Measurements from ENCODE around the gene KLK2. TPM values are rescaled to one million over a fixed set of nuclear protein-coding genes. Genes with fewer than 3 reads are reported as not detected.

Gene KLK2
- total and polyA plus RNA-seq, 10 donors, result 0.37 to 1.2 (median 0.65) TPM; not detected in 5

DNA sequence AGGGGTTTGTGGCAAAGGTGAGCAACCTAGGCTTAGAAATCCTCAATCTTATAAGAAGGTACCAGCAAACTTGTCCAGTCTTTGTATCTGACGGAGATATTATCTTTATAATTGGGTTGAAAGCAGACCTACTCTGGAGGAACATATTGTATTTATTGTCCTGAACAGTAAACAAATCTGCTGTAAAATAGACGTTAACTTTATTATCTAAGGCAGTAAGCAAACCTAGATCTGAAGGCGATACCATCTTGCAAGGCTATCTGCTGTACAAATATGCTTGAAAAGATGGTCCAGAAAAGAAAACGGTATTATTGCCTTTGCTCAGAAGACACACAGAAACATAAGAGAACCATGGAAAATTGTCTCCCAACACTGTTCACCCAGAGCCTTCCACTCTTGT, 3.8 kb upstream of the KLK2 start:
- Histone ChIP-seq H3K4me1 (no peaks in the 10 kb centered on the region), H3K27ac (no peak overlapping the region), H3K27me3 (replicated peaks in 1 of 7) (peaks cover 0 to 81% (median 0%) of the 10 kb centered on the region in 7 donors), H3K4me3 (no peak overlapping the region), H3K9me3 (no peaks in the 10 kb centered on the region), H3K36me3 (no peaks in the 10 kb centered on the region)
- WGBS, 5 donors, result 85 to 88% (median 87%) methylated on average over 4 of the region's 4 CpGs
- intact Hi-C loops (cut with DNase I; ENCODE audit: low total_unique reads), result no loop called here
- TF ChIP-seq POLR2AphosphoS5 (IDR thresholded peaks at IDR 0.05) (no peak), POLR2A (IDR thresholded peaks at IDR 0.05) (no peak)
- TF ChIP-seq, protein P1, sequence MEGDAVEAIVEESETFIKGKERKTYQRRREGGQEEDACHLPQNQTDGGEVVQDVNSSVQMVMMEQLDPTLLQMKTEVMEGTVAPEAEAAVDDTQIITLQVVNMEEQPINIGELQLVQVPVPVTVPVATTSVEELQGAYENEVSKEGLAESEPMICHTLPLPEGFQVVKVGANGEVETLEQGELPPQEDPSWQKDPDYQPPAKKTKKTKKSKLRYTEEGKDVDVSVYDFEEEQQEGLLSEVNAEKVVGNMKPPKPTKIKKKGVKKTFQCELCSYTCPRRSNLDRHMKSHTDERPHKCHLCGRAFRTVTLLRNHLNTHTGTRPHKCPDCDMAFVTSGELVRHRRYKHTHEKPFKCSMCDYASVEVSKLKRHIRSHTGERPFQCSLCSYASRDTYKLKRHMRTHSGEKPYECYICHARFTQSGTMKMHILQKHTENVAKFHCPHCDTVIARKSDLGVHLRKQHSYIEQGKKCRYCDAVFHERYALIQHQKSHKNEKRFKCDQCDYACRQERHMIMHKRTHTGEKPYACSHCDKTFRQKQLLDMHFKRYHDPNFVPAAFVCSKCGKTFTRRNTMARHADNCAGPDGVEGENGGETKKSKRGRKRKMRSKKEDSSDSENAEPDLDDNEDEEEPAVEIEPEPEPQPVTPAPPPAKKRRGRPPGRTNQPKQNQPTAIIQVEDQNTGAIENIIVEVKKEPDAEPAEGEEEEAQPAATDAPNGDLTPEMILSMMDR (IDR thresholded peaks at IDR 0.05 in 8 of 11, conservative IDR thresholded peaks at IDR 0.05 in 3 of 11), result no peak
- no peak for DNase-seq

DNA sequence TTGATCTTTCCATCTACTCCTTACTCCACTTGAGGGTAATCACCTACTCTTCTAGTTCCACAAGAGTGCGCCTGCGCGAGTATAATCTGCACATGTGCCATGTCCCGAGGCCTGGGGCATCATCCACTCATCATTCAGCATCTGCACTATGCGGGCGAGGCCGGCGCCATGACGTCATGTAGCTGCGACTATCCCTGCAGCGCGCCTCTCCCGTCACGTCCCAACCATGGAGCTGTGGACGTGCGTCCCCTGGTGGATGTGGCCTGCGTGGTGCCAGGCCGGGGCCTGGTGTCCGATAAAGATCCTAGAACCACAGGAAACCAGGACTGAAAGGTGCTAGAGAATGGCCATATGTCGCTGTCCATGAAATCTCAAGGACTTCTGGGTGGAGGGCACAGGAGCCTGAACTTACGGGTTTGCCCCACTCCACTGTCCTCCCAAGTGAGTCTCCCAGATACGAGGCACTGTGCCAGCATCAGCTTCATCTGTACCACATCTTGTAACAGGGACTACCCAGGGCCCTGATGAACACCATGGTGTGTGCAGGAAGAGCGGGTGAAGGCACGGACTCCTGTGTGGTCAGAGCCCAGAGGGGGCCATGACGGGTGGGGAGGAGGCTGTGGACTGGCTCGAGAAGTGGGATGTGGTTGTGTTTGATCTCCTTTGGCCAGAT, 2.7 kb upstream of the KLK2 start:
- no peak overlapping the region for H3K4me3 ChIP-seq
- intact Hi-C loops (cut with DNase I; ENCODE audit: low total_unique reads), result no loop called here
- no peak for DNase-seq
- peaks cover 0 to 89% (median 0%) of the 10 kb centered on the region in 7 donors for H3K27me3 ChIP-seq (replicated peaks in 1 of 7)
- no peaks in the 10 kb centered on the region for H3K36me3 ChIP-seq
- no peaks in the 10 kb centered on the region for H3K4me1 ChIP-seq
- H3K9me3 ChIP-seq, result no peaks in the 10 kb centered on the region
- WGBS, 5 donors, result 55 to 73% (median 65%) methylated on average over 22 to 26 of the region's 26 CpGs
- no peak overlapping the region for H3K27ac ChIP-seq
- TF ChIP-seq POLR2AphosphoS5 (IDR thresholded peaks at IDR 0.05), result no peak
- TF ChIP-seq POLR2A (IDR thresholded peaks at IDR 0.05), result no peak
- TF ChIP-seq, protein P1 (IDR thresholded peaks at IDR 0.05 in 8 of 11, conservative IDR thresholded peaks at IDR 0.05 in 3 of 11), result no peak

DNA sequence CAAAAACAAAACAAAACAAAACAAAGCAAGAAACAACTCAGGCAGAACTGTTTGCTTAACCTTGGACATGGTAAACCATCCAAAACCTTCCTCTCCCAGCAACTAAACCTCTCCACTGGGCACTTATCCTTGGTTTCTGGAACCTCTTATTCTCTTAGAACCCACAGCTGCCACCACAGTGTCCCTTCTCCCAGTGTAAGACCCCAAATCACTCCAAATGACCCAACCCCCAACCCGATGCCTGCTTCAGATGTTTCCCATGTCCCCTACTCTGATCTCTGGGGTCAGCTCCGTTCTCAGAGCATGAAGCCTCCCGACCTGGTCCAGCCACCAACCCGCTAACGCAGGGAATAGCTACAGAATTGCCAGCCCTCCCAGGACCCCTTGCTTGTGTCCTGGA, 972 bp downstream of the KLK2 start:
- H3K4me3 ChIP-seq, result no peak overlapping the region
- no peaks in the 10 kb centered on the region for H3K9me3 ChIP-seq
- TF ChIP-seq POLR2AphosphoS5 (IDR thresholded peaks at IDR 0.05) (no peak), POLR2A (IDR thresholded peaks at IDR 0.05) (no peak)
- TF ChIP-seq, protein P1 (IDR thresholded peaks at IDR 0.05 in 8 of 11, conservative IDR thresholded peaks at IDR 0.05 in 3 of 11), result no peak
- 66 to 78% (median 72%) methylated on average over 5 of the region's 5 CpGs for WGBS, 5 donors
- peaks cover 0 to 97% (median 0%) of the 10 kb centered on the region in 7 donors for H3K27me3 ChIP-seq (replicated peaks in 1 of 7)
- H3K27ac ChIP-seq, result no peak overlapping the region
- DNase-seq, result no peak
- peaks cover 0 to 12% (median 0%) of the 10 kb centered on the region in 6 donors for H3K4me1 ChIP-seq
- no peaks in the 10 kb centered on the region for H3K36me3 ChIP-seq
- intact Hi-C loops (cut with DNase I; ENCODE audit: low total_unique reads), result no loop called here

DNA sequence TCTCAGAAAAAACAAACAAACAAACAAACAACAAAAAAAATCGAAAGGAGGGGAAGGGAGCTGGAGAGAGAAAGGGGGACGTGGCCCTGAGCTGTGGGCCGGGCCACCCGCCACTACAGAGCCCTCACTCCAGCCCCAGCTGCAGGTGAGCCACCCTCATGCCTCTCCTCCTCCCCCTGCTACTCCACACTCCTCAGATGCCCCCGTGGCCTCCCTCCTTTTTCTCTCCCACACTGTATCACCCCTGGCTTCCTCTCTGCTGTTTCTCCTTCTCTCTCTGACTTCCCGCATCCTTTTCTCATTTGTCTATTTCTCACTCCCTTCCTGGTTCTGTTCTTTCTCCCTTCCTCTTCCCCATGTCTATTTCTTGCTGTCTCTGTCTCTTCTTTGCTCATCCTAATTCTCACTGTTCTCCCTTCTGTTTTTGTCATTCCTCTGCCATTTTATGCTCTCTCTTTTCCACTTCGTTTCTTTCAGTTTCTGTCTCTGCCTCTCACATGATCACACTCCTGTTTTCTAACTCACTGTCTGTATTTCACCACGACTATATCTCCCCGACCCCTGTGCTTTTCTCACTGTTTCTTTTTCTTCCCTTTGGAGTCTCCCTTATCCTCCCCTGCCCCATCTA, 2.7 kb downstream of the KLK2 start:
- no peak for DNase-seq
- no peaks in the 10 kb centered on the region for H3K9me3 ChIP-seq
- H3K27me3 ChIP-seq (replicated peaks in 1 of 7), result peaks cover 0 to 93% (median 0%) of the 10 kb centered on the region in 7 donors
- H3K36me3 ChIP-seq, result no peaks in the 10 kb centered on the region
- H3K27ac ChIP-seq, result peak overlapping the region in 1 of 8 donors; percentile 23
- no peak overlapping the region for H3K4me3 ChIP-seq
- intact Hi-C loops (cut with DNase I; ENCODE audit: low total_unique reads), result no loop called here
- H3K4me1 ChIP-seq, result peaks cover 0 to 12% (median 0%) of the 10 kb centered on the region in 6 donors
- WGBS, 5 donors, result 34 to 49% (median 41%) methylated on average over 9 of the region's 9 CpGs
- TF ChIP-seq POLR2AphosphoS5 (IDR thresholded peaks at IDR 0.05) (no peak), POLR2A (IDR thresholded peaks at IDR 0.05) (no peak)
- TF ChIP-seq, protein P1 (IDR thresholded peaks at IDR 0.05 in 8 of 11, conservative IDR thresholded peaks at IDR 0.05 in 3 of 11), result no peak

Measured in spleen (tissue), 11 donors.